Measurements from ENCODE around the gene SHB. TPM values are rescaled to one million over a fixed set of nuclear protein-coding genes. Genes with fewer than 3 reads are reported as not detected.

Gene SHB
- polyA plus RNA-seq, 1 donor (not counting 4 experiments of a cell fraction or from before 2014, with no cell fraction given), result 10.9 TPM

GRCh38 chr9:37963936-37964739, 104.9 kb downstream of the SHB start:
- peak overlapping the region; percentile 42 for H3K9ac ChIP-seq (ENCODE audit: control insufficient read depth, extremely low read depth, insufficient read depth, low read length)
- H3K9me1 ChIP-seq (ENCODE audit: control insufficient read depth, extremely low read depth, insufficient read depth, low read length), result peaks cover 6% of the 10 kb centered on the region
- no peaks in the 10 kb centered on the region for H4K20me1 ChIP-seq (ENCODE audit: control insufficient read depth, extremely low read depth, insufficient read depth, low read length)
- FAIRE-seq (peak; percentile 48), DNase-seq (ENCODE audit: low read depth, low spot score) (peak; percentile 76)
- H3K79me2 ChIP-seq (ENCODE audit: control insufficient read depth, insufficient read depth, low read length), result peaks cover 33% of the 10 kb centered on the region
- H3K27ac ChIP-seq (ENCODE audit: control insufficient read depth, insufficient read depth, low read length), result peak overlapping the region; percentile 68
- no peak overlapping the region for H2AFZ ChIP-seq (ENCODE audit: control insufficient read depth, low read length)
- H3K4me3 ChIP-seq (ENCODE audit: control insufficient read depth in 2 of 3, extremely low read depth in 1 of 3, insufficient read depth in 2 of 3, low read depth in 1 of 3, low read length in 3 of 3), result peak overlapping the region in 1 of 3 experiments; percentile 13
- no peak for TF ChIP-seq CTCF (optimal IDR thresholded peaks at IDR 0.05 in 1 of 3, IDR thresholded peaks at IDR 0.05 in 1 of 3, conservative IDR thresholded peaks at IDR 0.05 in 1 of 3; ENCODE audit: extremely low read depth in 1 of 3, insufficient read depth in 2 of 3, low read length in 3 of 3)
- TF ChIP-seq EZH2 (IDR thresholded peaks at IDR 0.05; ENCODE audit: low read length), result no peak
- H3K27me3 ChIP-seq (ENCODE audit: control insufficient read depth, extremely low read depth, insufficient read depth, low read length), result no peaks in the 10 kb centered on the region
- peak overlapping the region; percentile 67 for H3K4me2 ChIP-seq (ENCODE audit: control insufficient read depth, extremely low read depth, insufficient read depth, low read depth, low read length)
- H3K9me3 ChIP-seq (ENCODE audit: control insufficient read depth, low read depth, low read length), result no peaks in the 10 kb centered on the region
- dilution Hi-C loops (cut with MboI; ENCODE audit: extremely low pct_ligation_motif_present, low sequenced_read_pairs), result no loop called here
- peaks cover 7 to 10% of the 10 kb centered on the region in 2 experiments for H3K36me3 ChIP-seq (ENCODE audit: control insufficient read depth in 2 of 2, extremely low read depth in 1 of 2, insufficient read depth in 2 of 2, low read length in 2 of 2)
- peaks cover 58% of the 10 kb centered on the region for H3K4me1 ChIP-seq (ENCODE audit: control insufficient read depth, extremely low read depth, insufficient read depth, low read length)

DNA sequence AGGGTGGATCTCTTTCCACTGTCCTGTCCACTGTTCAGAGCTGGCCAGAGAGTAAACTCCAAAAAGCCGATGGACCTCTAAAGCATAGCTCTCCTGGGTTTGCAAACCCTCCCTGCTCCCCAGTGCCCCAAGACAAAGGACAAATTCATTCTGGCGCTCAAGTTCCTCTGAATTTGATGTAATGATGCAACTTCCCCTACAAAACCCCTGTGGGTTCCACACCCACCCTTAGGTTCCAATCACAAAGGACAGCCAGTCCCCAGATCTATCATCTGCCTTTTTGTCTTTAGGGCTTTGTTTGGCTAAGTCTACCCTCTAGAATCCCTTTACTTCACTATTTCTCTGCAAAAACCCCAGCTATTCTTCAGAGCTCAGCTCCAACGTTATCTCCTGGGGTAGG, 107.7 kb downstream of the SHB start:
- peaks cover 10 to 12% of the 10 kb centered on the region in 2 experiments for H3K36me3 ChIP-seq (ENCODE audit: control insufficient read depth in 2 of 2, extremely low read depth in 1 of 2, insufficient read depth in 2 of 2, low read length in 2 of 2)
- H3K27me3 ChIP-seq (ENCODE audit: control insufficient read depth, extremely low read depth, insufficient read depth, low read length), result no peaks in the 10 kb centered on the region
- no peak for TF ChIP-seq CTCF (optimal IDR thresholded peaks at IDR 0.05 in 1 of 3, IDR thresholded peaks at IDR 0.05 in 1 of 3, conservative IDR thresholded peaks at IDR 0.05 in 1 of 3; ENCODE audit: extremely low read depth in 1 of 3, insufficient read depth in 2 of 3, low read length in 3 of 3)
- TF ChIP-seq EZH2 (IDR thresholded peaks at IDR 0.05; ENCODE audit: low read length), result no peak
- H3K27ac ChIP-seq (ENCODE audit: control insufficient read depth, insufficient read depth, low read length), result no peak overlapping the region
- H3K9me1 ChIP-seq (ENCODE audit: control insufficient read depth, extremely low read depth, insufficient read depth, low read length), result peaks cover 5% of the 10 kb centered on the region
- no peak overlapping the region for H3K4me2 ChIP-seq (ENCODE audit: control insufficient read depth, extremely low read depth, insufficient read depth, low read depth, low read length)
- peaks cover 30% of the 10 kb centered on the region for H3K4me1 ChIP-seq (ENCODE audit: control insufficient read depth, extremely low read depth, insufficient read depth, low read length)
- no peak for FAIRE-seq
- no peaks in the 10 kb centered on the region for H3K9me3 ChIP-seq (ENCODE audit: control insufficient read depth, low read depth, low read length)
- no peak for DNase-seq (ENCODE audit: low read depth, low spot score)
- H2AFZ ChIP-seq (ENCODE audit: control insufficient read depth, low read length), result no peak overlapping the region
- H3K79me2 ChIP-seq (ENCODE audit: control insufficient read depth, insufficient read depth, low read length), result peaks cover 30% of the 10 kb centered on the region
- dilution Hi-C loops (cut with MboI; ENCODE audit: extremely low pct_ligation_motif_present, low sequenced_read_pairs), result no loop called here
- no peak overlapping the region for H3K9ac ChIP-seq (ENCODE audit: control insufficient read depth, extremely low read depth, insufficient read depth, low read length)
- no peaks in the 10 kb centered on the region for H4K20me1 ChIP-seq (ENCODE audit: control insufficient read depth, extremely low read depth, insufficient read depth, low read length)
- H3K4me3 ChIP-seq (ENCODE audit: control insufficient read depth in 2 of 3, extremely low read depth in 1 of 3, insufficient read depth in 2 of 3, low read depth in 1 of 3, low read length in 3 of 3), result no peak overlapping the region
